CD14-positive monocyte (primary cell): ENCODE results near the gene ST8SIA1. TPM values are rescaled to one million over a fixed set of nuclear protein-coding genes. Genes with fewer than 3 reads are reported as not detected.

Experiments
- DNase-seq, 3 donors: peaks; one replicate each; pipeline ENCODE4 v3.0.0-alpha.2; 2011 to 2022
- H2AFZ ChIP-seq: 2 replicates; pipeline ENCODE4 v1.6.0; 2012; ENCODE audit warnings: mild to moderate bottlenecking, low read depth, low read length, inconsistent platforms; ENCODE audit not compliant: insufficient read depth, poor library complexity, severe bottlenecking
- H3K27ac ChIP-seq, 2 donors: 1 replicate in 1 of 2; 2 replicates in 1 of 2; pipeline ENCODE4 v1.5.1; 2012 to 2013; ENCODE audit warnings: low read length in 2 of 2, control low read depth in 1 of 2, inconsistent platforms in 1 of 2, low read depth in 1 of 2, mild to moderate bottlenecking in 1 of 2
- H3K27me3 ChIP-seq, 2 donors: one replicate each; pipeline versions ENCODE4 v1.6.0 to v1.6.1; 2011 to 2013; ENCODE audit warnings: low read length in 2 of 2; ENCODE audit not compliant: control insufficient read depth in 2 of 2, insufficient read depth in 2 of 2
- H3K36me3 ChIP-seq, 2 donors: replicated peaks in 1 of 2; 1 replicate in 1 of 2; 2 replicates in 1 of 2; pipeline versions ENCODE4 v1.5.1 to v1.6.1; 2012 to 2013; ENCODE audit warnings: low read length in 2 of 2, control low read depth in 1 of 2, inconsistent platforms in 1 of 2, mild to moderate bottlenecking in 1 of 2; ENCODE audit not compliant: insufficient read depth in 2 of 2, control insufficient read depth in 1 of 2
- H3K4me1 ChIP-seq, 2 donors: 1 replicate in 1 of 2; 2 replicates in 1 of 2; pipeline versions ENCODE4 v1.5.1 to v1.6.1; 2012 to 2013; ENCODE audit warnings: low read length in 2 of 2, control low read depth in 1 of 2, inconsistent platforms in 1 of 2, mild to moderate bottlenecking in 1 of 2, moderate library complexity in 1 of 2; ENCODE audit not compliant: insufficient read depth in 2 of 2, control insufficient read depth in 1 of 2
- H3K4me2 ChIP-seq: replicated peaks from 2 replicates; pipeline ENCODE3; 2012; ENCODE audit warnings: low read length, moderate library complexity, mild to moderate bottlenecking; ENCODE audit not compliant: poor library complexity, severe bottlenecking; ENCODE audit errors: extremely low read depth
- H3K4me3 ChIP-seq, 3 experiments: fragments of 200-600 bp in 1 of 3; sonication (generic) in 1 of 3; replicated peaks in 1 of 3; 1 replicate in 2 of 3; 2 replicates in 1 of 3; pipeline ENCODE4 v1.5.1; 2011 to 2013; ENCODE audit warnings: low read length in 3 of 3, mild to moderate bottlenecking in 3 of 3, control low read depth in 2 of 3, low read depth in 2 of 3, inconsistent platforms in 1 of 3, moderate library complexity in 1 of 3
- H3K79me2 ChIP-seq: 2 replicates; pipeline ENCODE4 v1.6.0; 2012; ENCODE audit warnings: mild to moderate bottlenecking, control low read depth, inconsistent platforms, low read length, moderate library complexity; ENCODE audit not compliant: insufficient read depth
- H3K9ac ChIP-seq: 2 replicates; pipeline ENCODE4 v1.6.0; 2017; ENCODE audit warnings: low read length, mild to moderate bottlenecking; ENCODE audit not compliant: insufficient read depth, poor library complexity, severe bottlenecking
- H3K9me3 ChIP-seq, 2 donors: replicated peaks in 1 of 2; 1 replicate in 1 of 2; 2 replicates in 1 of 2; pipeline versions ENCODE4 v1.5.1 to v1.6.1; 2012 to 2013; ENCODE audit warnings: low read length in 2 of 2, control low read depth in 1 of 2; ENCODE audit not compliant: control insufficient read depth in 1 of 2, insufficient read depth in 1 of 2
- H4K20me1 ChIP-seq: 2 replicates; pipeline ENCODE4 v1.6.0; 2012; ENCODE audit warnings: mild to moderate bottlenecking, low read length, control low read depth, moderate library complexity; ENCODE audit not compliant: insufficient read depth
- H3K27ac Mint-ChIP-seq, 7 donors: one replicate each; pipeline ENCODE4 v1.8.0; 2020; ENCODE audit warnings: mild to moderate bottlenecking in 7 of 7, mixed read lengths in 7 of 7, moderate library complexity in 6 of 7, inconsistent platforms in 2 of 7
- H3K27me3 Mint-ChIP-seq, 3 donors: one replicate each; pipeline ENCODE4 v1.8.0; 2021 to 2022; ENCODE audit warnings: low read depth in 3 of 3, mild to moderate bottlenecking in 3 of 3, mixed read lengths in 3 of 3, moderate library complexity in 3 of 3, inconsistent platforms in 1 of 3
- H3K36me3 Mint-ChIP-seq, 2 donors: one replicate each; pipeline ENCODE4 v1.8.0; 2020; ENCODE audit warnings: mixed read lengths in 2 of 2, inconsistent platforms in 1 of 2, mild to moderate bottlenecking in 1 of 2
- H3K4me1 Mint-ChIP-seq: one replicate; pipeline ENCODE4 v1.8.0; 2020; ENCODE audit warnings: mild to moderate bottlenecking, mixed read lengths
- H3K4me3 Mint-ChIP-seq, 2 donors: one replicate each; pipeline ENCODE4 v1.8.0; 2020; ENCODE audit warnings: mild to moderate bottlenecking in 2 of 2, mixed read lengths in 2 of 2, moderate library complexity in 1 of 2
- H3K9me3 Mint-ChIP-seq, 7 donors: one replicate each; pipeline ENCODE4 v1.8.0; 2020 to 2022; ENCODE audit warnings: mixed read lengths in 7 of 7, mild to moderate bottlenecking in 6 of 7, moderate library complexity in 6 of 7, inconsistent platforms in 2 of 7
- WGBS: methylation state at CpG from one replicate; pipeline ENCODE4 v1.1.5; 2013; ENCODE audit warnings: missing lambda C conversion rate; ENCODE audit not compliant: insufficient coverage; 5-methylcytosine and 5-hydroxymethylcytosine counted together
- intact Hi-C, 2 donors: fragments of 100-400 bp; cut with micrococcal nuclease; formaldehyde crosslinking; loops; one replicate each; pipeline versions ENCODE4 v1.15.0 to v1.15.1; 2023
- polyA plus RNA-seq, 3 donors: library from polyadenylated mRNA; depleted of rRNA in 1 of 3; unstranded in 2 of 3; stranded (reverse) in 1 of 3; fragments of 300-500 nt in 2 of 3; fragments of >200 nt in 1 of 3; fragmentation: Illumina TruSeq in 2 of 3; gene quantifications; 1 replicate in 2 of 3; 2 replicates in 1 of 3; pipeline ENCODE4 v1.2.3, GENCODE V29; 2012 to 2021
- TF ChIP-seq, protein P1 (sequence below): fragments of 200-600 bp; IDR thresholded peaks from one replicate; pipeline ENCODE4 v1.8.0; 2022; ENCODE audit warnings: antibody characterized with exemption, mild to moderate bottlenecking

ST8SIA1 gene
- polyA plus RNA-seq, 3 donors, result not detected

DNA sequence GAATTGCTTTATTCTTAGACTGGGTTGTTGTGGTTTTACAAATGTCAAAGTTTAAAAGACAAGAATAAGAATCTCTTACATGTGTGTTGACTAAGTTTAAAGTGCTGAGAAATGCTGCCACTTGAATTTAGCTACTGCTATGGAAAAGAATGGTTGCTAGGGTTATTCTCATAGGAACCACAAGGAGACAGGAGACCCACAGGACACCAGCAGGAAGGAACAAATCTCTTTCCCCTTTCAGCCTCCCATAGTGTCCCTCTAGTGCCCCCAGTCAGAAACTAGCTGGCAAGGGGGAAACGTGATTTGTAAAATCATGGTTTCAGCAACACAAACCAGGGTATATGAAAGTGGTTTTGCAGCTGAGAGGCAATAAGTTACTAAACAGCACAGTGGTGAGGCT, 102.7 kb downstream of the ST8SIA1 start:
- DNase-seq, result no peak
- Mint-ChIP-seq H3K27ac (no peak overlapping the region), H3K9me3 (peaks cover 0 to 3% (median 0%) of the 10 kb centered on the region in 7 donors), H3K36me3 (no peaks in the 10 kb centered on the region), H3K4me1 (no peaks in the 10 kb centered on the region), H3K27me3 (peaks cover 13 to 19% (median 18%) of the 10 kb centered on the region in 3 donors), H3K4me3 (no peak overlapping the region)
- H3K4me3 ChIP-seq, result no peak overlapping the region
- H3K27me3 ChIP-seq, result peaks cover 0 to 8% of the 10 kb centered on the region in 2 donors
- H3K4me1 ChIP-seq, result no peaks in the 10 kb centered on the region
- H3K4me2 ChIP-seq, result no peak overlapping the region
- no peaks in the 10 kb centered on the region for H4K20me1 ChIP-seq
- intact Hi-C loops, result no loop called here
- TF ChIP-seq, protein P1, sequence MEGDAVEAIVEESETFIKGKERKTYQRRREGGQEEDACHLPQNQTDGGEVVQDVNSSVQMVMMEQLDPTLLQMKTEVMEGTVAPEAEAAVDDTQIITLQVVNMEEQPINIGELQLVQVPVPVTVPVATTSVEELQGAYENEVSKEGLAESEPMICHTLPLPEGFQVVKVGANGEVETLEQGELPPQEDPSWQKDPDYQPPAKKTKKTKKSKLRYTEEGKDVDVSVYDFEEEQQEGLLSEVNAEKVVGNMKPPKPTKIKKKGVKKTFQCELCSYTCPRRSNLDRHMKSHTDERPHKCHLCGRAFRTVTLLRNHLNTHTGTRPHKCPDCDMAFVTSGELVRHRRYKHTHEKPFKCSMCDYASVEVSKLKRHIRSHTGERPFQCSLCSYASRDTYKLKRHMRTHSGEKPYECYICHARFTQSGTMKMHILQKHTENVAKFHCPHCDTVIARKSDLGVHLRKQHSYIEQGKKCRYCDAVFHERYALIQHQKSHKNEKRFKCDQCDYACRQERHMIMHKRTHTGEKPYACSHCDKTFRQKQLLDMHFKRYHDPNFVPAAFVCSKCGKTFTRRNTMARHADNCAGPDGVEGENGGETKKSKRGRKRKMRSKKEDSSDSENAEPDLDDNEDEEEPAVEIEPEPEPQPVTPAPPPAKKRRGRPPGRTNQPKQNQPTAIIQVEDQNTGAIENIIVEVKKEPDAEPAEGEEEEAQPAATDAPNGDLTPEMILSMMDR, result no peak
- no peaks in the 10 kb centered on the region for H3K9me3 ChIP-seq
- H3K79me2 ChIP-seq, result no peaks in the 10 kb centered on the region
- 50% methylated on average over 1 of the region's 1 CpG for WGBS
- no peaks in the 10 kb centered on the region for H3K36me3 ChIP-seq
- no peak overlapping the region for H2AFZ ChIP-seq
- no peak overlapping the region for H3K27ac ChIP-seq
- no peak overlapping the region for H3K9ac ChIP-seq

DNA sequence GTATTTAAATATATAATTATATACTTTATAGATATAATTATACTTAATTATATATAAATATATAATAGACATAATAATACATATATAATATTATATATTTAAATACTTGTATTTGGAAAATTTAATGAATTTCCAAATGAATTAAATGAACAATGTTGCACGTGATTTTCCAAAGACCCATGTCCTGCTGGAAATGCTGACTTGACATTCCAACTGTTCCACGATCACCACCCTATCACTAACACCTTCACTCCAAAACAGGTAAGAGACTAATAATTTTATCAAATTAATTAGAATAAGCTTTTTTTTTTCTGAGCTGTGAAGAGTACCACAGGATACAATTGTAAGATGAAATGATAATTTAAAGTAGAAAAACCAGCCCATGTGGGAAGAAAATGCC, 103.4 kb downstream of the ST8SIA1 start:
- Histone ChIP-seq H3K4me2 (no peak overlapping the region), H4K20me1 (no peaks in the 10 kb centered on the region), H3K79me2 (no peaks in the 10 kb centered on the region), H3K36me3 (no peaks in the 10 kb centered on the region), H3K9ac (no peak overlapping the region), H3K4me1 (no peaks in the 10 kb centered on the region), H3K27me3 (peaks cover 0 to 3% of the 10 kb centered on the region in 2 donors), H3K9me3 (no peaks in the 10 kb centered on the region), H3K4me3 (no peak overlapping the region), H2AFZ (no peak overlapping the region), H3K27ac (no peak overlapping the region)
- no peaks in the 10 kb centered on the region for H3K36me3 Mint-ChIP-seq
- no peaks in the 10 kb centered on the region for H3K4me1 Mint-ChIP-seq
- intact Hi-C loops, result no loop called here
- H3K27me3 Mint-ChIP-seq, result peaks cover 14 to 20% (median 18%) of the 10 kb centered on the region in 3 donors
- no peak overlapping the region for H3K27ac Mint-ChIP-seq
- WGBS, result no CpG with 5 or more reads among the region's 2 CpGs
- H3K4me3 Mint-ChIP-seq, result no peak overlapping the region
- DNase-seq, result no peak
- peaks cover 0 to 3% (median 0%) of the 10 kb centered on the region in 7 donors for H3K9me3 Mint-ChIP-seq
- TF ChIP-seq, protein P1, result no peak
